NCI-H1930 (cell line): ENCODE results near the gene FER1L5.

Experiments
- DNase-seq, 2 experiments: peaks; one replicate each; lab custom pipeline; 2025; lab: John Stamatoyannopoulos, UW

The FER1L5 gene

DNA sequence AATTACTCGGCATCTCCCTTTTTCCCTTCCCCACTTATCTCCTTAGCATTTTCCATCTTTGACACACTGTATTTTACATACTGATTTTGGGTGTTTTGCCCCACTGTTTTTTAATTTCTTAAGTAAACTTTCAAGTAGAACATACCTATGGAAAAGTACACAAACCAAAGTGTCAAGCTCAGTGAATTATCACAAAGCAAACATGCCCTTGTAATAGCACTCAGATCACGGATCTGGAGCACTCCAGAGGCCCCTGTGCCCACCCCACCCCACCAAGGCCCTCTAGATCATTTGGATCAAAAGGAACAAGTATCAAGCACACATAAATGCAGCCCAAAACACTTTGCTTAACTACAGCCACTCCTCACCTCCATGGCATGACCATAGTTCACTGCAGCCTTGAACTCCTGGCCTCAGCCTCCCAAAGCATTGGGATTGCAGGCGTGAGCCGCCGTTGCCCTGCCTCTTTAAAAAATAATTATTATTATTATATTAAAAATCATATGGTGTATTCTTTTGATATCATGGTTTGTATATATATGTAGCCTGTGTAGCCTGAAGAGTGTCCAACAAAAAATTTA is 38.1 kb downstream of the FER1L5 start:
- no peak for DNase-seq

GRCh38 chr2:96681540-96681939 is 39.0 kb downstream of the FER1L5 start:
- no peak for DNase-seq

DNA sequence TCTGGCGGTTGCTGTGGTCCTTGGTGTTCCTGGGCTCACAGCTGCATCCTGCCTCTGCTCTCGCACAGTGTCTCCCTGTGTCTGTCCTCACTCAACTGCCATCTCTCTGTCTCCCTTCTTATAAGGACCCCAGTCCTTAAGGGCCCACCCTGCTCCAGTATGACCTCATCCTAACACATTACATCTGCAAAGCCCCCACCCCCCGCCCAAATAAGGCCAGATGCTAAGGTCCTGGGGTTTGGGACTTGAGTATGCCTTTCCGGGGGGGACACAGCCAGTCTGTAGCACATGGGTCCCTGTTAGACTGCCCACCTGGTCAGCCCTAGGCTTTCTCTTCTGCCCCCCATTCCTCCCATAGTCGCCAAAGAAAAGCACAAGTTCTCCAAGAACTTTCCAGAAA is 40.7 kb downstream of the FER1L5 start:
- no peak for DNase-seq

DNA sequence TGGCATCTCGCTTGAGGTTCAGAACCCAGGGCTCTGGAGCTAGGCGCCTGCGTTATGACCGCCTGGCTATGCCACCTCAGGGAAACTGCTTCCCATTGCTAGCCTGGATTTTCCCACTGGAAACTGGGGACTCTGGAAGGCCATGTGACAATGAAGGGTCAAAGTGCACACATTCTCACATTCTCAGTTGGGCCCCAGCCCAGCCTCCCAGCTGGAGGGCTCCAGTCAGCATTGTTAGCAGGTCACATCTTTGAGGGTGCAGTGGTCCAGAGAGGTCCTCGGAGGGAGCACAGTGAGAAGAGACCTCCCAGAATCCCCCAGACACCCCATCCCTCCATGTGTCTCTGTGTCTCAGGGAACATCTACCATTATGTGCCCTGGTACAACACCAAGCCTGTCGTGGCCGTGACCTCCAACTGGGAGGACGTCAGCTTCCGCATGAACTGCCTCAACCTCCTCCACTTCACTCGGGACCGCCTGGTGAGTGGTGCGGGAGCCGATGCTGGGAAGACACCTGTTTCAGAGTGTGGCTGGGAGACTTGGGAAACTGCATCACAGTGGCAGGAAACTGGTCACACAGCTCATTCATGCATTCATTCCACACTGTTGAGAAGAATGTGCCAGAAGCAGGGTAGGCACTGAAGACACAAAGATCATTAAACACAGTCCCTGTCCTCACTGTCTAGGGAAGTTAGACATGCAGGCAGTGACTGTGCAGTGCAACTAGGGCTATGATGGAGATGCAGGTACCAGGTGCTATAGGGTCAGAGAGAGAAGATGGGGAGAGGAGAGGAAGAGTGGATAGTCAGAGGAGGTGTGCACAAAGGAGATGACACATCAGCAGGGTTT is 41.6 kb downstream of the FER1L5 start:
- no peak for DNase-seq

GRCh38 chr2:96684883-96685576 is 42.5 kb downstream of the FER1L5 start:
- no peak for DNase-seq

DNA sequence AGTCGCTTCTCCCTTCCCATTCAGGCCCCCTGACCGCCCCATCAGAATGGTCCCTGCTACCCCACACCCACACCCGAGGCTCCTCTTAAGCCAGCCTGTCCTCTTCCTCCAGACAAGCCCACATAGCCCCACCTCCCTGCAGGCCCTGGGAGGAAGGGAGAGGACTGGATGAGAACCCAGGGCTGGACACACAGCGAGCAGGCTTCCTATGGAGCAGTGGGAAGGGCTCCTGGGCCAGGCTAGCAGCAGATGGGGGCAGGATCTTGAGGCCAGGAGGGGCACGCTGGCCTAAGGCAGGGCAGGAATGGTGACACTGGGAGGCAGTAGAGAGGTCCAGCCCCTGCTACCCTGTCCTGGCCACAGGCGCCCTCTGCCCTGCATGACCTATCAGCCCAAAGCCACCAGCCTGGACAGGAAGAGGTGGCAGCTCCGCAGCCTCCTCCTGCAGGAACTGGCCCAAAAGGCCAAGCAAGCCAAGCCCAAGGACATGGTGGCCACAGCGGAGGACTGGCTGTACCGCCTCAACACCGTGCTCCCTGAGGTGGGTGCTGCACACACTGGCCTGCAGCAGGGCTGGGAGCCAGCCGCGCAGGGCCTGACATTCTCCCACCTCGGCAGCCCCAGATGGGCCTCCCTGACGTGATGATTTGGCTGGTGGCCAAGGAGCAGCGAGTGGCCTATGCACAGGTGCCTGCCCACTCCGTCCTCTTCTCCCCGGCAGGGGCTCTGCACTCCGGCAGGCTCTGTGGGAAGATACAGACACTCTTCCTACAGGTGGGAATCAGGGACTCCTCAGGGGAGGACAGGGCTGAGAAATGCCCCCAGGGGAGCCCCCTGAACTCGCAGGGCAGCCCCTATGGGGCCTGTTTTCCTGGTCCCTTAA is 43.3 kb downstream of the FER1L5 start:
- DNase-seq = no peak

DNA sequence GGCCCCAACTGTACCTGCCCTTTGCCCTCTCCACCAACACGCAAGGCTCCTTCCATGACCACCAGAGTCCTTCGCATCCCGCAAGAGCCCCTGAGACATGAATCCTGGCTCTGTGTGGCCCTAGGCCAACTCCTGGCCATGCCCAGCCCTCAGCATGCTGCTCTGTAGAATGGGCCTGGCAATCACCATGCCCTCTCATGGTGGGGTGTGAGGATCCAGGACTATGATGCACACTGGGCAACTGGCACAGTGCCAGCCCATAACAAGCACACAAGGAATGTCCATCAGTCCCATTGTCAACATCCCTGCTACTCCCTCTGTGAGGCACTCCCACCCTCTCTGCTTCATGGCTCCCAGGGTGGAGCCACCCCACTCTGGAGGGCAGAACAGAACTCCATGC is 44.7 kb downstream of the FER1L5 start:
- DNase-seq = no peak

GRCh38 chr2:96687711-96688640 is 45.4 kb downstream of the FER1L5 start:
- no peak for DNase-seq

GRCh38 chr2:96688649-96689430 is 46.3 kb downstream of the FER1L5 start:
- no peak for DNase-seq

DNA sequence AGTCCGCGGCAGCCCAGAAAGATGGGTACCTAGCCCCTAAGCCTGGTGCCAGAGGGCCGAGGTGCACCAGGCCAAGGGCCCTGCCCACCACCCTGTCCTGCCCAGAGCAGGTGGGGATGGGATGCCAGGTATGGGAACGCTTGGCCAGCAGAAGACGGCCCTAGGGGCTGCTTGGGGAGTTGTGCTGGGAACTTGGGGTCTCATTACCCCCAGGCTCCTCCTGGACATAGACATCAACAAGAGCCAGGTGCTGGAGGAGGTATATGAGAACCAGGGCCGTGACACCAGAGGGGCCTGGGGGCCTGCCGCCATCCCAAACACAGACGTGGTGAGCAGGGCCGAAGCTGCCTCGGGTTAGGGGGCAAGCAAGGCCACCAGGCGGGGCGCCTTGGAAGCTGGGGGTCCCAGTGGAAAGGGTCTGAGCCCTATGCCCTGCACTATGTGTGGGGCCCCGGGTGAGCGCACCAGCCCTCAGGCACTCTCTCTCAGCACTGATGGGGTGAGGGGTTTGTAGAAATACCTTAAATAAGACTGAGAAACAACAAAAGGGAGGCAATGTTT is 46.9 kb downstream of the FER1L5 start:
- no peak for DNase-seq

GRCh38 chr2:96690306-96691021 is 47.9 kb downstream of the FER1L5 start:
- DNase-seq = no peak

- DNase-seq = no peak
Measured at GRCh38 chr2:96691022-96691612, 48.6 kb downstream of the FER1L5 start.

- no peak for DNase-seq
Measured at GRCh38 chr2:96692094-96692971, 49.8 kb downstream of the FER1L5 start.

GRCh38 chr2:96693286-96694200 is 51.0 kb downstream of the FER1L5 start:
- no peak for DNase-seq

- no peak for DNase-seq
Measured at GRCh38 chr2:96694279-96694678, 51.7 kb downstream of the FER1L5 start.

DNA sequence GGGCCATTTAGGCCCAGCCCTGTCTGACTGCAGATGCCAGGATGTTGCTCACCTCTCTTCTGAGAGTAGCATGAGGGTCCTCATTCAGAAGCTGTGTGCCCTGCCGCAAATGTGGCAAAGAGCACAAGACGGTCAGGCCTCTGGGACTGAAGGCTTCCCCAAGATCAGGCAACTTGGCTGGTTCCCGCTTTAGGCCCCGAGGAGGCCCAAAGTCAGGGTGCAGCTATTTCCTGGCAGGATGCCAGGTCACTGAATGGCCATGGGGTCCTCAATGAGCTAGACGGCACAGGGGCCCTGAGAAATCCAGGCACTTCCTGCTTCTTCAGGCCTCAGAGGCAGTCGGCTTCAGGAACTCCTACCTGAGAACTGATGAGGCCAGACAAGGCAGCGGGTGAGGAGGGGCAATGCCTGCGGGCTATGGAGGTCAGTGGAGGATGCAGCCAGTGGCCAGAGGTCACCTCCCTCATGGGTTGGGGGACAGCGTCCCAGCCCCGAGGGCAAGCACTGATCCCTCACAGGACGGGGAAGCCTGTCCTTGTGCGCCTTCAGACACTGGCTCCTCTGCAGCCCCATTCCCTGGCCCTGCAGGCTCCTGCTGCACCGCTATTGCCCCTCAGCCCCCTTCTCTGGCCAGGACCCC is 52.4 kb downstream of the FER1L5 start:
- no peak for DNase-seq
